GM12878 (cell line): ENCODE measurements around the gene PDZD2. TPM values are rescaled to one million over a fixed set of nuclear protein-coding genes. Genes with fewer than 3 reads are reported as not detected.

Experiments
- ATAC-seq: fragments of 200-7000 bp; cut with Tn5 transposase; 3 replicates; pipeline ENCODE4 v1.9.1; 2020; ENCODE audit warnings: mild to moderate bottlenecking, moderate library complexity
- BruUV-seq: library from RNA; stranded (reverse); fragments of 400-500 nt; replicated peaks from 2 replicates; lab custom pipeline; 2021; lab: Mats Ljungman, UMichigan
- CTCF ChIA-PET: fragments of 300-600 bp; sonication (Branson Sonifier 250); formaldehyde crosslinking; extraction: SDS; loops from one replicate; lab custom pipeline; 2021; ENCODE audit warnings: inconsistent platforms; lab: Yijun Ruan, JAX
- POLR2A ChIA-PET: fragments of 350-600 bp; formaldehyde crosslinking; extraction: SDS; loops from one replicate; lab custom pipeline; 2021; ENCODE audit warnings: inconsistent platforms; lab: Charles Lee
- RAD21 ChIA-PET: fragments of 300-600 bp; sonication (Branson Sonifier 250); formaldehyde crosslinking; loops from one replicate; lab custom pipeline; 2023; ENCODE audit warnings: antibody characterized with exemption; ENCODE audit not compliant: unreplicated experiment; lab: Charles Lee
- SMC1A ChIA-PET: fragments of 300-600 bp; sonication (Branson Sonifier 250); formaldehyde crosslinking; loops from one replicate; lab custom pipeline; 2023; ENCODE audit not compliant: unreplicated experiment, uncharacterized antibody; lab: Charles Lee
- DNase-seq: peaks from one replicate; pipeline ENCODE4 v3.0.0-alpha.2; 2011; ENCODE audit warnings: low read depth, low spot score
- FAIRE-seq: peaks from 3 replicates; lab custom pipeline; 2011; peaks lifted over from hg19 to GRCh38; lab: Jason Lieb, UNC
- H2AFZ ChIP-seq: 2 replicates; pipeline ENCODE4 v1.6.0; 2011; ENCODE audit warnings: low read depth, low read length, control low read depth; ENCODE audit not compliant: control insufficient read depth
- H3K27ac ChIP-seq: 2 replicates; pipeline ENCODE4 v1.5.1; 2011; ENCODE audit warnings: control low read depth; ENCODE audit not compliant: control insufficient read depth, insufficient read depth
- H3K27me3 ChIP-seq, 2 experiments: replicated peaks in 1 of 2; 2 replicates each; pipeline versions ENCODE4 v1.6.0 to v1.6.1; 2011; ENCODE audit warnings: low read length in 1 of 2; ENCODE audit not compliant: control insufficient read depth in 2 of 2, insufficient read depth in 2 of 2
- H3K36me3 ChIP-seq, 2 experiments: 2 replicates each; pipeline ENCODE4 v1.5.1; 2011; ENCODE audit warnings: low read length in 1 of 2; ENCODE audit not compliant: control insufficient read depth in 2 of 2, insufficient read depth in 2 of 2
- H3K4me1 ChIP-seq: 2 replicates; pipeline ENCODE4 v1.6.1; 2011; ENCODE audit warnings: mild to moderate bottlenecking, low read length, moderate library complexity, mixed read lengths; ENCODE audit not compliant: control insufficient read depth, insufficient read depth
- H3K4me2 ChIP-seq: 2 replicates; pipeline ENCODE4 v1.6.0; 2011; ENCODE audit warnings: control low read depth; ENCODE audit not compliant: control insufficient read depth, insufficient read depth
- H3K4me3 ChIP-seq: fragments of 200-600 bp; sonication (generic); 2 replicates; pipeline ENCODE4 v1.5.1; 2016
- H3K79me2 ChIP-seq: 2 replicates; pipeline ENCODE4 v1.6.0; 2011; ENCODE audit warnings: low read length; ENCODE audit not compliant: control insufficient read depth, insufficient read depth
- H3K9ac ChIP-seq: 2 replicates; pipeline ENCODE4 v1.8.0; 2011; ENCODE audit warnings: low read length, control low read depth, mixed read lengths; ENCODE audit not compliant: control insufficient read depth, insufficient read depth
- H3K9me3 ChIP-seq: replicated peaks from 3 replicates; pipeline ENCODE4 v1.5.1; 2011; ENCODE audit warnings: mild to moderate bottlenecking, low read length; ENCODE audit not compliant: control insufficient read depth, insufficient read depth
- H4K20me1 ChIP-seq: 2 replicates; pipeline ENCODE4 v1.6.0; 2011; ENCODE audit not compliant: control insufficient read depth, insufficient read depth
- ASH2L ChIP-seq: fragments of 300-600, 200-600 bp; sonication (generic); IDR thresholded peaks from 2 replicates; pipeline ENCODE4 v1.6.1; 2017; ENCODE audit warnings: low read depth, mild to moderate bottlenecking, borderline replicate concordance
- BHLHE40 ChIP-seq, 2 experiments: fragments of 450-650 bp in 1 of 2; IDR thresholded peaks; 2 replicates each; pipeline ENCODE4 v1.6.1; 2011 to 2017; ENCODE audit warnings: low read depth in 2 of 2, borderline replicate concordance in 1 of 2, improper control_type of control experiment in 1 of 2, low read length in 1 of 2, mild to moderate bottlenecking in 1 of 2
- CHD4 ChIP-seq: fragments of 200-600 bp; sonication (generic); IDR thresholded peaks from 2 replicates; pipeline ENCODE4 v1.6.1; 2016; ENCODE audit warnings: mild to moderate bottlenecking
- MXI1 ChIP-seq: fragments of 150-350 bp; IDR thresholded peaks from 2 replicates; pipeline ENCODE4 v1.6.1; 2011; ENCODE audit warnings: low read depth, mild to moderate bottlenecking, inconsistent platforms, low read length, improper control_type of control experiment
- NFXL1 ChIP-seq: fragments of 450-650 bp; IDR thresholded peaks from 2 replicates; pipeline ENCODE4 v1.6.1; 2017; ENCODE audit warnings: antibody characterized with exemption, mild to moderate bottlenecking, borderline replicate concordance
- NFYA ChIP-seq: IDR thresholded peaks from 2 replicates; pipeline ENCODE4 v1.6.1; 2011; ENCODE audit warnings: low read depth, mild to moderate bottlenecking, low read length, improper control_type of control experiment, borderline replicate concordance
- POLR2AphosphoS5 ChIP-seq: IDR thresholded peaks from 2 replicates; pipeline ENCODE4 v1.6.1; 2011; ENCODE audit warnings: mild to moderate bottlenecking, low read length, inconsistent platforms
- RUNX3 ChIP-seq: IDR thresholded peaks from 2 replicates; pipeline ENCODE4 v1.6.1; 2012; ENCODE audit warnings: low read length, inconsistent platforms
- SIN3A ChIP-seq: IDR thresholded peaks from 2 replicates; pipeline ENCODE4 v1.6.1; 2012; ENCODE audit warnings: low read depth, low read length, improper control_type of control experiment
- SP1 ChIP-seq: IDR thresholded peaks from one replicate; pipeline ENCODE4 v1.6.1; 2011; ENCODE audit warnings: low read depth, low read length
- ZBED1 ChIP-seq: IDR thresholded peaks from 2 replicates; pipeline ENCODE4 v1.6.1; 2016; ENCODE audit warnings: borderline replicate concordance
- WGBS: methylation state at CpG from one replicate; pipeline ENCODE4 v1.1.6; 2016; ENCODE audit warnings: low lambda C conversion rate; ENCODE audit not compliant: insufficient replicate concordance, insufficient coverage; ENCODE audit errors: missing lambda C conversion rate; 5-methylcytosine and 5-hydroxymethylcytosine counted together
- in situ Hi-C: fragments of 300-500 bp; cut with MboI; formaldehyde crosslinking; loops from 9 replicates; pipeline ENCODE4 v1.14.3; 2018; ENCODE audit warnings: mixed read lengths
- intact Hi-C: fragments of 100-400 bp; cut with micrococcal nuclease; formaldehyde crosslinking; loops from one replicate; pipeline ENCODE4 v1.14.2; 2022; ENCODE audit not compliant: unreplicated experiment
- polyA plus RNA-seq, 11 experiments: library from polyadenylated mRNA; depleted of rRNA in 4 of 11; unstranded in 6 of 11; stranded (reverse) in 5 of 11; fragments of >200 nt; fragmentation: Nextera tagmentation in 4 of 11; fragmentation: Illumina TruSeq in 1 of 11; extraction: Ambion mirVana in 4 of 11; extraction: Trizol in 1 of 11; gene quantifications; 1 replicate in 1 of 11; 2 replicates in 10 of 11; pipeline versions ENCODE4 v1.2.1 to v1.2.3, GENCODE V29; 2011 to 2016; ENCODE audit warnings: inconsistent platforms in 2 of 11, missing spikeins in 2 of 11, low read depth in 1 of 11
- total RNA-seq, 4 experiments: library from RNA; depleted of rRNA in 3 of 4; stranded (reverse); fragments of >200 nt in 3 of 4; fragmentation: Illumina TruSeq in 1 of 4; extraction: Trizol in 1 of 4; gene quantifications; 2 replicates each; pipeline versions ENCODE4 v1.2.1 to v1.2.3, GENCODE V29; 2013 to 2021
- TF ChIP-seq, protein P1 (sequence below): fragments of 450-650 bp; IDR thresholded peaks from 2 replicates; pipeline ENCODE4 v1.6.1; 2016; ENCODE audit warnings: mild to moderate bottlenecking, moderate library complexity, borderline replicate concordance
- TF ChIP-seq, protein P2 (sequence below): fragments of 450-650 bp; conservative IDR thresholded peaks from 2 replicates; pipeline ENCODE4 v1.6.1; 2017; ENCODE audit warnings: mild to moderate bottlenecking, moderate library complexity

PDZD2 gene
- total and polyA plus RNA-seq, 10 of the 15 experiments (the other 5 are each of a cell fraction or from before 2014, with no cell fraction given): 0.01 to 0.58 (median 0.29) TPM; not detected in 3

DNA sequence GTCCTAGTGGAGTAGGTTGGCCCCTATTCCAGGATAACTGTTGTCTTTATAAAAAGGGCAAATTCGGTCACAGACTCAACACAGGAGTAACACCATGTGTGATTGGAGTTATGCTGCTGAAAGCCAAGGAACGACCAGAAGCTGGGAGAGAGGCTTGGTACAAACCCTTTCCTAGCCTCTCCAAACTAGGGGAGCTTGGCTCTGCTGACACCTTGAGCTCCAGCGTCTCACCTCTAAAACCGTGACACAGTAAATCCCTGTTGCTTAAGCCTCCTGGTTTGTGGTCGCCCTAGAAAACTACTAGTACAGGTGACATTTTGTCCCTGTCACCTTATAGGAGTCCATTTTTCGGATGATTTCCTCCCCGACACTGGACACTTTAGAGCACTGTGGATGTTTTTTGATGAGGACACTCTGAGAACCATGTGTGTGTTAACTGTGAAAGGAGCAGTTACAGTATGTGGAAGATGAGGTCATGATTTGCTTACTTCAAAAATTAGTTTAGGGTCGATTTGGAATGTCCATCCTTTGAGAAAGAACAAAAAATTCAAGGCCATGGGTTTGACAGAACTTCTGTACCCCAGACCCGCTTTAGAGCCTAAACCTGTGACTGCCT is 167.0 kb downstream of the PDZD2 start:
- Histone ChIP-seq H3K4me2 (no peak overlapping the region), H3K9me3 (no peaks in the 10 kb centered on the region), H4K20me1 (no peaks in the 10 kb centered on the region), H3K4me1 (no peaks in the 10 kb centered on the region), H3K27ac (no peak overlapping the region), H3K27me3 (0 out of 4 replicates have a peak, but pooled peaks cover 0 to 3% of the 10 kb centered on the region in 2 experiments)
- ATAC-seq: no peak
- RAD21 ChIA-PET: no interaction called here
- in situ Hi-C loops: no loop called here
- FAIRE-seq: no peak
- CTCF ChIA-PET: no interaction called here
- 24% methylated on average over 9 of the region's 9 CpGs for WGBS
- no TSS peak for BruUV-seq
- no peak for DNase-seq
- POLR2A ChIA-PET: interaction anchor here (0.7 kb wide), 1 partner anchor 85 kb away, joined by 6 read pairs; no protein-coding TSS in a partner anchor
- intact Hi-C loops: loop anchor here (10.0 kb wide), 1 partner anchor 141 kb away; no protein-coding TSS in a partner anchor
- TF ChIP-seq, protein P1, sequence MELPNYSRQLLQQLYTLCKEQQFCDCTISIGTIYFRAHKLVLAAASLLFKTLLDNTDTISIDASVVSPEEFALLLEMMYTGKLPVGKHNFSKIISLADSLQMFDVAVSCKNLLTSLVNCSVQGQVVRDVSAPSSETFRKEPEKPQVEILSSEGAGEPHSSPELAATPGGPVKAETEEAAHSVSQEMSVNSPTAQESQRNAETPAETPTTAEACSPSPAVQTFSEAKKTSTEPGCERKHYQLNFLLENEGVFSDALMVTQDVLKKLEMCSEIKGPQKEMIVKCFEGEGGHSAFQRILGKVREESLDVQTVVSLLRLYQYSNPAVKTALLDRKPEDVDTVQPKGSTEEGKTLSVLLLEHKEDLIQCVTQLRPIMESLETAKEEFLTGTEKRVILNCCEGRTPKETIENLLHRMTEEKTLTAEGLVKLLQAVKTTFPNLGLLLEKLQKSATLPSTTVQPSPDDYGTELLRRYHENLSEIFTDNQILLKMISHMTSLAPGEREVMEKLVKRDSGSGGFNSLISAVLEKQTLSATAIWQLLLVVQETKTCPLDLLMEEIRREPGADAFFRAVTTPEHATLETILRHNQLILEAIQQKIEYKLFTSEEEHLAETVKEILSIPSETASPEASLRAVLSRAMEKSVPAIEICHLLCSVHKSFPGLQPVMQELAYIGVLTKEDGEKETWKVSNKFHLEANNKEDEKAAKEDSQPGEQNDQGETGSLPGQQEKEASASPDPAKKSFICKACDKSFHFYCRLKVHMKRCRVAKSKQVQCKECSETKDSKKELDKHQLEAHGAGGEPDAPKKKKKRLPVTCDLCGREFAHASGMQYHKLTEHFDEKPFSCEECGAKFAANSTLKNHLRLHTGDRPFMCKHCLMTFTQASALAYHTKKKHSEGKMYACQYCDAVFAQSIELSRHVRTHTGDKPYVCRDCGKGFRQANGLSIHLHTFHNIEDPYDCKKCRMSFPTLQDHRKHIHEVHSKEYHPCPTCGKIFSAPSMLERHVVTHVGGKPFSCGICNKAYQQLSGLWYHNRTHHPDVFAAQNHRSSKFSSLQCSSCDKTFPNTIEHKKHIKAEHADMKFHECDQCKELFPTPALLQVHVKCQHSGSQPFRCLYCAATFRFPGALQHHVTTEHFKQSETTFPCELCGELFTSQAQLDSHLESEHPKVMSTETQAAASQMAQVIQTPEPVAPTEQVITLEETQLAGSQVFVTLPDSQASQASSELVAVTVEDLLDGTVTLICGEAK: no peak
- TF ChIP-seq SIN3A: no peak
- TF ChIP-seq ZBED1: no peak
- no peak for TF ChIP-seq MXI1
- no peak for TF ChIP-seq CHD4
- TF ChIP-seq RUNX3: no peak
- TF ChIP-seq NFXL1: no peak
- TF ChIP-seq, protein P2, sequence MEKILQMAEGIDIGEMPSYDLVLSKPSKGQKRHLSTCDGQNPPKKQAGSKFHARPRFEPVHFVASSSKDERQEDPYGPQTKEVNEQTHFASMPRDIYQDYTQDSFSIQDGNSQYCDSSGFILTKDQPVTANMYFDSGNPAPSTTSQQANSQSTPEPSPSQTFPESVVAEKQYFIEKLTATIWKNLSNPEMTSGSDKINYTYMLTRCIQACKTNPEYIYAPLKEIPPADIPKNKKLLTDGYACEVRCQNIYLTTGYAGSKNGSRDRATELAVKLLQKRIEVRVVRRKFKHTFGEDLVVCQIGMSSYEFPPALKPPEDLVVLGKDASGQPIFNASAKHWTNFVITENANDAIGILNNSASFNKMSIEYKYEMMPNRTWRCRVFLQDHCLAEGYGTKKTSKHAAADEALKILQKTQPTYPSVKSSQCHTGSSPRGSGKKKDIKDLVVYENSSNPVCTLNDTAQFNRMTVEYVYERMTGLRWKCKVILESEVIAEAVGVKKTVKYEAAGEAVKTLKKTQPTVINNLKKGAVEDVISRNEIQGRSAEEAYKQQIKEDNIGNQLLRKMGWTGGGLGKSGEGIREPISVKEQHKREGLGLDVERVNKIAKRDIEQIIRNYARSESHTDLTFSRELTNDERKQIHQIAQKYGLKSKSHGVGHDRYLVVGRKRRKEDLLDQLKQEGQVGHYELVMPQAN: no peak
- TF ChIP-seq ASH2L: no peak
- TF ChIP-seq NFYA: no peak
- no peak for TF ChIP-seq SP1
- no peak for TF ChIP-seq BHLHE40 (IDR thresholded peaks at IDR 0.05; ENCODE audit: borderline replicate concordance in 1 of 2, low read depth in 2 of 2, low read length in 1 of 2)
- no peak for TF ChIP-seq POLR2AphosphoS5
- TF ChIP-seq, all 136 proteins: peak for 0
- H3K36me3 ChIP-seq: no peaks in the 10 kb centered on the region
- SMC1A ChIA-PET: no interaction called here
- H3K9ac ChIP-seq: no peak overlapping the region
- H3K79me2 ChIP-seq: no peaks in the 10 kb centered on the region
- H3K4me3 ChIP-seq: no peak overlapping the region
- no peak overlapping the region for H2AFZ ChIP-seq
